DMS 273 treated with DMSO at 0.1 percent for 48 hours (cell line): Measurements from ENCODE around the gene GPR142.
"Not testable (repeated sequence)": the region's sequence is repeated elsewhere in the genome, so short reads cannot be mapped to it uniquely, and the experiment has no call there.

Experiments used
- DNase-seq: peaks from one replicate; lab custom pipeline; 2025; lab: John Stamatoyannopoulos, UW

Gene GPR142

GRCh38 chr17:74393346-74393942 is 26.1 kb downstream of the GPR142 start:
- DNase-seq, result no peak

GRCh38 chr17:74394275-74394950 is 27.1 kb downstream of the GPR142 start:
- DNase-seq, result no peak

- DNase-seq, result no peak
Measured at GRCh38 chr17:74394977-74395376, 27.7 kb downstream of the GPR142 start.

- DNase-seq, result no peak
Measured at GRCh38 chr17:74396567-74396966, 29.3 kb downstream of the GPR142 start.

- no peak for DNase-seq
Measured at GRCh38 chr17:74402048-74402447, 34.7 kb downstream of the GPR142 start.

- no peak for DNase-seq
Measured at GRCh38 chr17:74403512-74404137, 36.3 kb downstream of the GPR142 start.

GRCh38 chr17:74404218-74404617 is 36.9 kb downstream of the GPR142 start:
- DNase-seq, result no peak

GRCh38 chr17:74404789-74405188 is 37.5 kb downstream of the GPR142 start:
- DNase-seq, result peak; percentile 17

GRCh38 chr17:74405311-74405710 is 38.0 kb downstream of the GPR142 start:
- not testable (repeated sequence) for DNase-seq

GRCh38 chr17:74407384-74407783 is 40.1 kb downstream of the GPR142 start:
- DNase-seq, result no peak

GRCh38 chr17:74408262-74408661 is 41.0 kb downstream of the GPR142 start:
- DNase-seq, result no peak

- DNase-seq, result no peak
Measured at GRCh38 chr17:74408815-74409214, 41.5 kb downstream of the GPR142 start.

- DNase-seq, result no peak
Measured at GRCh38 chr17:74410001-74410443, 42.7 kb downstream of the GPR142 start.

- DNase-seq, result no peak
Measured at GRCh38 chr17:74412581-74412980, 45.3 kb downstream of the GPR142 start.

GRCh38 chr17:74413491-74413890 is 46.2 kb downstream of the GPR142 start:
- DNase-seq, result no peak

- DNase-seq, result no peak
Measured at GRCh38 chr17:74414510-74414909, 47.2 kb downstream of the GPR142 start.

GRCh38 chr17:74415608-74416396 is 48.5 kb downstream of the GPR142 start:
- DNase-seq, result no peak

GRCh38 chr17:74417178-74418045 is 50.1 kb downstream of the GPR142 start:
- DNase-seq, result peak; percentile 7

- DNase-seq, result no peak
Measured at GRCh38 chr17:74419928-74420411, 52.7 kb downstream of the GPR142 start.
